DMS153 (cell line): ENCODE measurements around the gene LYSMD2.

Experiments
- DNase-seq: peaks from one replicate; lab custom pipeline; 2025; lab: John Stamatoyannopoulos, UW

LYSMD2 gene

DNA sequence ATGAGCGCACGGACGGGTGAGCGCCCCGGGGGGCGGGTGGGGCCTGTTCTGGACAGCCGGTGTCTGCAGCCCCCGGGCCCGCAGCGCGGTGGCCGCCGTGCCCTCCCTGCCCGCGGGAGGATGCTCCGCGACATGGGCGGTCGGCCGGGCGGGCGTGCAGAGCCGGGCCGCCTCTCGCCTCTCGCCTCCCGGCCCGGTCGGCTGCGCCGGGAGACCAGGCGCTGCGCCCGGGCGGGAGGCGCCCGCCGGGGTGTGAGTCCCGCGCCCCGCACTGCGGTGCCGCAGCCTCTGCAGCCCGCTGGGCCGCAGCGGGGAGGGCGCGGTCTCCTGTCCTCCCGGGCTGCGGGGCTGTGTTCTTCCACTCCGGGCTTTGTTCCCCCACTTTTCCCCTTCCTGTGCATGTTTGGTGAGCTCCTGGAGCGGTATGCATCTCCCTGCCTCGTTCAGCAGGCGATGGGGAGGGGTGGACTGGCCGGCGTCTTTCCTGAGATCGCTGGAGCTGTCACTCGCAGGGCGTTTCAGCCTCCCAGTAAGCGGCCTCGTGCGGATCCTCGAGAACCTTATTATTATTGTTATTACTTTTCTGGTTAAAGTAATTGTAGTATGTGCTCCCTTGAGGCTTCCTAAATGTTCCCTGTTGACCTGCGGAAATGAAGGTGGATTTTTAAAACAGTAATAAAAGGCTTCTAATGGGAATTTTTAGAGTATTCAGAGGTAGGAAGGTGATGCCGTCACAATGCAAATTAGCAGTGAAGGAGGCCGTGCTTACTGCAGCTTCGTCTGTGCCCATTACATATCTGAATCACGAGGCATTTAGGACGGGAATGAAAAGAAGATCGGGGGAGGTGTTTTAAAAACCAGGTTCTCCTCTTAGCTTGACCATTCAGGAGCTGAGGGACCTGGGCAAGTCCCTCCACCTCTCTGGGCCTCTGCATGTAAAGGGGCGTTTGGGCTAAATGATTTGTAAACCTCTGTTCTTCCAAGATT lies 14.5 kb upstream of the LYSMD2 start:
- DNase-seq: no peak

GRCh38 chr15:51750792-51751696 lies 13.6 kb upstream of the LYSMD2 start, which contains the start of gene TMOD2:
Gene TMOD2, plus strand, starts transcription at chr15:51751597. Its CDS starts 14,845 bp downstream, at chr15:51766442.
- peak; percentile 34 for DNase-seq

DNA sequence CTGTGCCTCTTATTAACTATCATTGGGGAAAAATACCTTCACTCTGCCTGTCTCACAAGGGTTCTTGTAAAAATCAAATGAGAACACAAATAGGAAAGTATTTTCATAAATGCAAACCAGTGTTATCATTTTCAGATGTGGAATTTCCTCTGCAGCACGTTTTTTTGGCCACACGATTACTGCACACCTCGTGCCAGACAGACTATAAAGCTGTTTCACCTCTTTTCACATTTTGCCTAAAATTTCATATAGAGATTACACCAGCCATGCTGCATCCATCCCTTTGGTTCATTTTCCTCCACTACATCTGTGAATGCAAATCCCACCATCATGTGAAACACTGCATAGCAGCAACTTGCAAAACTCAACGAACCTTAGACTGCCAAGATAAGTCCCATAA lies 12.7 kb upstream of the LYSMD2 start:
- DNase-seq: no peak

- no peak for DNase-seq
These were observed 11.9 kb upstream of the LYSMD2 start for GRCh38 chr15:51749307-51749706.

- DNase-seq: no peak
These were observed 1.7 kb upstream of the LYSMD2 start for GRCh38 chr15:51739061-51739712.

DNA sequence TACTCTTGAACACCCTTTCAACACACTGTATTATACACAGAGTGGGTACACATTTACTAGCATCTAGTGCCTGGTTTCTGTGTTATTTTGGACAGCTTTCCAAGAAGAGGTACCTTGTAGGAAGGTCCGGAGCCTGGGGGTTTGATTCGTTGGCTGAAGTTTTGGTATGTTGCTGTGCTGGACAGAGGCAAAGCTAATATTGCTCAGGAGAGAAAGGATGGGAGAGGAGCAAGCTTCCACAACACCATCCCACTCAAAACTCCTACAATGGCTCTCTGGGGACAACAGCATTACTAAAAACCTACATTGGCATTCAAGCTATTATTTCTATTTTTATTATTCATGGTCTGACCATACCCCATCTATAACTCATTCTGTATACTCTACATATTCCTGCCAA lies 1.1 kb upstream of the LYSMD2 start:
- no peak for DNase-seq

- DNase-seq: no peak
These were observed 519 bp downstream of the LYSMD2 start for GRCh38 chr15:51736751-51737521.

GRCh38 chr15:51736069-51736468 lies 1.4 kb downstream of the LYSMD2 start:
- no peak for DNase-seq

- DNase-seq: no peak
These were observed 2.0 kb downstream of the LYSMD2 start for GRCh38 chr15:51735228-51736010.

DNA sequence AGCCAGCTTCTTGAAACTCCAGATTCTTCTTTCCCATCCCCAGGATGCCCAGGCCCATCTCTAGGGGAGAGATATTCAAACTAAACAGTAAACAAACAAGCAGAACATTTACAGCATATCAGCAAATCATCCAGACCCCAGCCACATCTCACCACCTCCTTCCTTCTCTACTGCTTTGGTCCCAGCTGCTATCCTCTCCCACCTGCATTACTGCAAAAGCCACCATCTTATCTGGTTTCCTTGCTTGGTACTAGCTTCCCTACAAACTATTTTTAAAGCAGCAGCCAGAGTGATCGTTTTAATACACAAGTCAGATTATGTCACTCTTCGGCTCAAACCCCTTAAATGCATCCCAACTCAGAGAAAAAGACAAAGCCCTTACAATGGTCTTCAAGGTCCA lies 4.8 kb downstream of the LYSMD2 start:
- DNase-seq: no peak

DNA sequence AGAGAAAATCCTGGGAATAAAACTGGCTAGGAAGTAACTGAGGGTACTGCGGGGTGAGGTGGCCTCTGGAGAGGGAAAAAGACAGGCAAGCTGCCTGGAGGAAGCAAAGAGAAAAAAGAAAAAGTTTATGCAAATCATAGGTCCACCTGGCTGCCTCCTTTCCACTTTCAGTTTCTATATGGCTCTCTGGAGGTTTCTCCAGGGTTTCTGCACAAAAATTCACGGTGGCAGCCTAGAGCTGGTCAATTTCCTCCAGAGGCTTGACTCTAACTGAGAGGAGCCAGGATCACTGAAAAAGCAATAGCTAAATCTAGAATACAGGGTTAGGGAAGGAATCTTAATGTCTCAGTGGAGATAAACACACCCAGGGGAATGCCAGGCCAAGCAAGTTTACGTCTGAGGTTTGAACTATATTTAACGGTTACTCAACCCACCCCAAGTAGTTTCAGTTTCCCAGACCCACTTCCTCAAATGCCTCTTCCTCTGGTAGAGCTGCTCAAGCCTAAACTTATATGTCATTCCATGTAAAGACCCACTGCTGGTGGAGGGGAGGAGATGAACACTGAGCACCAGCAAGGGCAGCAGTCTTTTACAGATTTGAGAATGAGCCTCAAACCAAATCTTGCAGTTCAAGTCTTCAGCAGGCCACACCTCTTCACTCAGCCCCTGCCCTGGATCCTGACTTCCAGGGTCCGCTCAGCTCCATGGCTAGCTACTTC lies 5.7 kb downstream of the LYSMD2 start:
- DNase-seq: no peak

GRCh38 chr15:51727141-51727897 lies 10.1 kb downstream of the LYSMD2 start:
- no peak for DNase-seq

DNA sequence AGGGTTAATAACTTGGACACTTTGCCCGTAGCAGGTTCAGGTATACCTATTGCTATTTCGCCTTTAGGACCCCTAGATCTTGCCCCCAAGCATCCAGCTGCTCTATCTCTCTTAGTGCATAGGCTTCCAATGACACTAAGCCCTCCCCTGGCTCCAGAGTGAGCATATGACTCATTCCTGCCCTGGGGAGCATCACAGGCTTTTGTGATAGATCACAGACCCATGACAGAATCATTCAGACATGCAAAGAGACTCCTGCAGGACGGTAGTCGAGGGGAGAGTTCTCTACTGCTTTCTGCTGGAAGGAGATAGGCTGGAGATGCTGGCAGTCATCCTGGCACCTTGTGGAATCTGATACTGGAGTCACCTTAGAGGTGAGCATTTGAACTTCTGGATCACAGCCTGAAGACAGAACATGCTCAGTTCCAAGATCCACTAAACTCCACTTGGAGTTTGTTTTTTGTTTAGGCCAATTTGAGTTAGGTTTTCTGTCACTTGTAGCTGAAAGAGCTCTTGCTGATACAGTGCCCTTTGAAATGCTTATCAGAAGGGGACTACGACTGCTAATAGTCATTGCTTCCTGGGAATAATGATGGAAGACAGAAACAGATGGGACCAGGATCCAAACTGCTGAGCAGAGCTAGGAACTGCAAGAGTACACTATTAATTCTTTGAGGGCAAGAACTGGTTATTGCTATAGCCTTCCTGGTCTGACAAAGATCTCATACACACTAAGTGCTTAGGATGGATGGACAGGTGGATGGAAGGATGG lies 11.0 kb downstream of the LYSMD2 start:
- DNase-seq: peak; percentile 33

- DNase-seq: no peak
These were observed 12.8 kb downstream of the LYSMD2 start for GRCh38 chr15:51724673-51725072.

GRCh38 chr15:51724199-51724598 lies 13.3 kb downstream of the LYSMD2 start:
- no peak for DNase-seq

GRCh38 chr15:51721199-51721960 lies 16.1 kb downstream of the LYSMD2 start:
- no peak for DNase-seq

- no peak for DNase-seq
These were observed 17.1 kb downstream of the LYSMD2 start for GRCh38 chr15:51720201-51720995.
